Measurements from ENCODE around the gene ERGIC1.

Gene ERGIC1

GRCh38 chr5:172819569-172819968, 14.5 kb upstream of the ERGIC1 start:
- H3K9me2 ChIP-seq (replicated peaks; ENCODE audit: insufficient read depth, low read length) = no peaks in the 10 kb centered on the region
- no peaks in the 10 kb centered on the region for H3F3A ChIP-seq (ENCODE audit: insufficient read depth)
- no peak overlapping the region for H3K4me2 ChIP-seq (ENCODE audit: low read depth, low read length, poor library complexity, severe bottlenecking)
- no peak overlapping the region for H3K4me3 ChIP-seq (ENCODE audit: insufficient read depth, low read length, poor library complexity, severe bottlenecking)
- H3K9me3 ChIP-seq (ENCODE audit: insufficient read depth, low read length) = no peaks in the 10 kb centered on the region
- no peaks in the 10 kb centered on the region for H4K20me1 ChIP-seq (ENCODE audit: low read depth, low read length)
- no peak overlapping the region for H2AFZ ChIP-seq (ENCODE audit: low read depth, low read length, severe bottlenecking)
- no peak for TF ChIP-seq EZH2phosphoT487 (conservative IDR thresholded peaks at IDR 0.05; ENCODE audit: low read length)
- TF ChIP-seq, protein P1, sequence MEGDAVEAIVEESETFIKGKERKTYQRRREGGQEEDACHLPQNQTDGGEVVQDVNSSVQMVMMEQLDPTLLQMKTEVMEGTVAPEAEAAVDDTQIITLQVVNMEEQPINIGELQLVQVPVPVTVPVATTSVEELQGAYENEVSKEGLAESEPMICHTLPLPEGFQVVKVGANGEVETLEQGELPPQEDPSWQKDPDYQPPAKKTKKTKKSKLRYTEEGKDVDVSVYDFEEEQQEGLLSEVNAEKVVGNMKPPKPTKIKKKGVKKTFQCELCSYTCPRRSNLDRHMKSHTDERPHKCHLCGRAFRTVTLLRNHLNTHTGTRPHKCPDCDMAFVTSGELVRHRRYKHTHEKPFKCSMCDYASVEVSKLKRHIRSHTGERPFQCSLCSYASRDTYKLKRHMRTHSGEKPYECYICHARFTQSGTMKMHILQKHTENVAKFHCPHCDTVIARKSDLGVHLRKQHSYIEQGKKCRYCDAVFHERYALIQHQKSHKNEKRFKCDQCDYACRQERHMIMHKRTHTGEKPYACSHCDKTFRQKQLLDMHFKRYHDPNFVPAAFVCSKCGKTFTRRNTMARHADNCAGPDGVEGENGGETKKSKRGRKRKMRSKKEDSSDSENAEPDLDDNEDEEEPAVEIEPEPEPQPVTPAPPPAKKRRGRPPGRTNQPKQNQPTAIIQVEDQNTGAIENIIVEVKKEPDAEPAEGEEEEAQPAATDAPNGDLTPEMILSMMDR (IDR thresholded peaks at IDR 0.05; ENCODE audit: insufficient read depth, low read length, poor library complexity, severe bottlenecking) = no peak
- H3K27ac ChIP-seq (ENCODE audit: low read depth, low read length) = no peak overlapping the region
- no peaks in the 10 kb centered on the region for H3K27me3 ChIP-seq (ENCODE audit: low read length)
- no peak overlapping the region for H3K9ac ChIP-seq (ENCODE audit: low read length)
- no peaks in the 10 kb centered on the region for H3K36me3 ChIP-seq (ENCODE audit: low read length)
- H3K79me2 ChIP-seq (ENCODE audit: insufficient read depth, low read length) = no peaks in the 10 kb centered on the region

DNA sequence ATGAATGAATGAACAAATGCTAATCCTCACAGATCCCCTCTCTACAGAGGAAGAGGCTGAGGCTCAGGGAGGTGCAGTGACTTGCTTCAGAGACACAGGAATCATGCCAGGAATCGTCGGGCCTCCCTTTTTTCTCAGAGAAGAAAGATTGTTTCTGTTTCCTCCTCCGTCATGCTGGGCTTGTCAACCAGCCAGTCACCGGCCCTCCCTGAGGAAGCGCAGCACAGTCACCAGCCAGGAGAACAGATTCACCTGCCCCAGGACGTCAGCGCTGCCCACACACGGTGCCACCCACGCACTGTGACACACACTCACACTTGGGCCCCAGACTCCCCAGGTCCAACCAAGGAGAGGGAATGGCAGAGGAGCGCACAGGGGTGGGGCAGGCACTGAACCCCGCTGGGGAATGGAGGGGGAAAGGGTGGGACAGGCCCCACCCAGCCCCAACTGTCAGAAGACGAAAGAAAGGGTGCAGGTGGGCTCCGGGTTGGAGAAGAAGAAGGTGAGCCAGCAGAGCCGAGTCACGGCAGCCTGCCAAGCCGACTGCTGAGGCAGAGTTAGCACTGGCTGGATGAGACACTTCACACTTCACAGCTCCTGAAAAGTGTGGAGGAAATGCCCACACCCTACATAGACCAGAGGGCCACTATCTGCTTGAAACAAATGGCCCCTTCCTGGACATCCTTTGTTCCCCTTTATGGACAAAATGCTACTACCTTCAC, 13.8 kb upstream of the ERGIC1 start:
- Histone ChIP-seq H3K27ac (ENCODE audit: low read depth, low read length) (no peak overlapping the region), H2AFZ (ENCODE audit: low read depth, low read length, severe bottlenecking) (no peak overlapping the region), H4K20me1 (ENCODE audit: low read depth, low read length) (no peaks in the 10 kb centered on the region), H3K79me2 (ENCODE audit: insufficient read depth, low read length) (no peaks in the 10 kb centered on the region), H3K27me3 (ENCODE audit: low read length) (no peaks in the 10 kb centered on the region), H3K36me3 (ENCODE audit: low read length) (no peaks in the 10 kb centered on the region), H3K4me3 (ENCODE audit: insufficient read depth, low read length, poor library complexity, severe bottlenecking) (no peak overlapping the region), H3K9me2 (replicated peaks; ENCODE audit: insufficient read depth, low read length) (no peaks in the 10 kb centered on the region), H3K9me3 (ENCODE audit: insufficient read depth, low read length) (peaks cover 2% of the 10 kb centered on the region; the same call in 1 of the 2 replicates), H3F3A (ENCODE audit: insufficient read depth) (no peaks in the 10 kb centered on the region), H3K4me2 (ENCODE audit: low read depth, low read length, poor library complexity, severe bottlenecking) (no peak overlapping the region), H3K9ac (ENCODE audit: low read length) (no peak overlapping the region)
- TF ChIP-seq EZH2phosphoT487 (conservative IDR thresholded peaks at IDR 0.05; ENCODE audit: low read length) = no peak
- TF ChIP-seq, protein P1 (IDR thresholded peaks at IDR 0.05; ENCODE audit: insufficient read depth, low read length, poor library complexity, severe bottlenecking) = no peak

GRCh38 chr5:172821340-172821985, 12.6 kb upstream of the ERGIC1 start:
- H3K9me2 ChIP-seq (replicated peaks; ENCODE audit: insufficient read depth, low read length) = no peaks in the 10 kb centered on the region
- TF ChIP-seq, protein P1 (IDR thresholded peaks at IDR 0.05; ENCODE audit: insufficient read depth, low read length, poor library complexity, severe bottlenecking) = no peak
- no peak for TF ChIP-seq EZH2phosphoT487 (conservative IDR thresholded peaks at IDR 0.05; ENCODE audit: low read length)
- no peaks in the 10 kb centered on the region for H4K20me1 ChIP-seq (ENCODE audit: low read depth, low read length)
- no peak overlapping the region for H3K4me2 ChIP-seq (ENCODE audit: low read depth, low read length, poor library complexity, severe bottlenecking)
- H3F3A ChIP-seq (ENCODE audit: insufficient read depth) = no peaks in the 10 kb centered on the region
- H3K9ac ChIP-seq (ENCODE audit: low read length) = no peak overlapping the region
- H3K9me3 ChIP-seq (ENCODE audit: insufficient read depth, low read length) = peaks cover 14% of the 10 kb centered on the region; the same call in 1 of the 2 replicates
- H3K36me3 ChIP-seq (ENCODE audit: low read length) = no peaks in the 10 kb centered on the region
- H3K27ac ChIP-seq (ENCODE audit: low read depth, low read length) = no peak overlapping the region
- H3K27me3 ChIP-seq (ENCODE audit: low read length) = no peaks in the 10 kb centered on the region
- H3K4me3 ChIP-seq (ENCODE audit: insufficient read depth, low read length, poor library complexity, severe bottlenecking) = no peak overlapping the region
- H2AFZ ChIP-seq (ENCODE audit: low read depth, low read length, severe bottlenecking) = no peak overlapping the region
- no peaks in the 10 kb centered on the region for H3K79me2 ChIP-seq (ENCODE audit: insufficient read depth, low read length)
